OCI-LY3 (cell line): ENCODE results near the gene PHC3.
A peak's percentile ranks its signal among the peaks of the same experiment; 100 is the strongest.

ENCODE experiments used
- H2AFZ ChIP-seq: fragments of 200-600, 300-600 bp; shearing (Covaris generic); 2 replicates; pipeline ENCODE4 v1.6.0; 2014; ENCODE audit warnings: antibody characterized with exemption, low read depth, low read length
- H3K27ac ChIP-seq: fragments of 200-600, 300-600 bp; sonication (generic); 2 replicates; pipeline ENCODE4 v1.5.1; 2014; ENCODE audit warnings: mild to moderate bottlenecking, low read length, moderate library complexity, mixed read lengths
- H3K27me3 ChIP-seq: fragments of 200-600, 300-600 bp; sonication (generic); 2 replicates; pipeline ENCODE4 v1.6.1; 2014; ENCODE audit warnings: low read depth, low read length, mixed read lengths
- H3K36me3 ChIP-seq: fragments of 200-600, 300-600 bp; sonication (generic); replicated peaks from 2 replicates; pipeline ENCODE3; 2014; ENCODE audit warnings: low read depth, low read length, mixed read lengths
- H3K4me1 ChIP-seq: fragments of 300-600, 200-600 bp; sonication (generic); 2 replicates; pipeline ENCODE4 v1.6.1; 2014; ENCODE audit warnings: low read length, mixed read lengths
- H3K4me2 ChIP-seq: fragments of 200-600, 300-600 bp; sonication (generic); 2 replicates; pipeline ENCODE4 v1.6.1; 2014; ENCODE audit warnings: low read length, mixed read lengths
- H3K4me3 ChIP-seq: fragments of 300-600, 200-600 bp; sonication (generic); 2 replicates; pipeline ENCODE4 v1.5.1; 2014; ENCODE audit warnings: antibody characterized with exemption, mild to moderate bottlenecking, low read length, moderate library complexity
- H3K79me2 ChIP-seq: fragments of 300-600, 200-600 bp; shearing (Covaris generic); 2 replicates; pipeline ENCODE4 v1.6.1; 2014; ENCODE audit warnings: mild to moderate bottlenecking, low read length, mixed read lengths
- H3K9ac ChIP-seq: fragments of 300-600, 200-600 bp; shearing (Covaris generic); 2 replicates; pipeline ENCODE4 v1.6.0; 2014; ENCODE audit warnings: mild to moderate bottlenecking, low read length, moderate library complexity
- H3K9me3 ChIP-seq: fragments of 200-600, 300-600 bp; shearing (Covaris generic); 2 replicates; pipeline ENCODE4 v1.6.1; 2014; ENCODE audit warnings: low read length, mixed read lengths; ENCODE audit not compliant: insufficient read depth
- H4K20me1 ChIP-seq: fragments of 200-600, 300-600 bp; sonication (generic); 2 replicates; pipeline ENCODE4 v1.6.1; 2016; ENCODE audit warnings: low read length, mixed read lengths; ENCODE audit not compliant: insufficient read depth
- CTCF ChIP-seq: fragments of 200-600, 300-600 bp; sonication (generic); IDR thresholded peaks from 2 replicates; pipeline ENCODE4 v1.5.1; 2014; ENCODE audit warnings: antibody characterized with exemption, low read length, low read depth
- EZH2phosphoT487 ChIP-seq: fragments of 200-600 bp; shearing (Covaris generic); IDR thresholded peaks from 2 replicates; pipeline ENCODE4 v1.6.1; 2018; ENCODE audit warnings: antibody characterized with exemption, mixed run types, low read depth

Gene PHC3

DNA sequence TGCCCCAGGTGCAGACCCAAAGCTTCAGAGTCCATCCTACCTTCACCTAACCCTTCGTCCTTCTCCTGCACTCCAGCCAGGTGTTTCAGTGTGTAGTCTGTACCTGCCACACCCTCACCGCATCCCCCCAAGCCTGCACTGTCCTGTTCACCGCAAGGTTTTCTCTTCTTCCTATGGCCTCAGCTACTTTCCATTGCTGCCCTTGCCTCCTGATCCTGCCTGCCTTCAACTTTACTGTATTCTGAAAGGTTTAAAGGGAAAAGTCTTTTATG, 134.5 kb downstream of the PHC3 start:
- Histone ChIP-seq H3K27ac (no peak overlapping the region), H3K36me3 (no peaks in the 10 kb centered on the region), H3K4me2 (no peak overlapping the region), H3K27me3 (peaks cover 69% of the 10 kb centered on the region), H3K79me2 (no peaks in the 10 kb centered on the region), H3K9me3 (0 out of 2 replicates have a peak, but pooled peaks cover under 1% of the 10 kb centered on the region), H3K4me1 (peaks cover 46% of the 10 kb centered on the region), H3K9ac (no peak overlapping the region), H3K4me3 (no peak overlapping the region), H4K20me1 (peaks cover 4% of the 10 kb centered on the region; the same call in 1 of the 2 replicates), H2AFZ (no peak overlapping the region)
- TF ChIP-seq CTCF (no peak), EZH2phosphoT487 (no peak)

GRCh38 chr3:170046269-170047132, 135.0 kb downstream of the PHC3 start:
- no peak overlapping the region for H3K27ac ChIP-seq
- H3K36me3 ChIP-seq: no peaks in the 10 kb centered on the region
- peaks cover 65% of the 10 kb centered on the region for H3K27me3 ChIP-seq
- peak overlapping the region; percentile 18; the same call in 1 of the 2 replicates for H3K4me2 ChIP-seq
- H2AFZ ChIP-seq: no peak overlapping the region
- no peaks in the 10 kb centered on the region for H3K9me3 ChIP-seq
- H3K9ac ChIP-seq: no peak overlapping the region
- no peaks in the 10 kb centered on the region for H3K79me2 ChIP-seq
- peaks cover 4% of the 10 kb centered on the region; the same call in 1 of the 2 replicates for H4K20me1 ChIP-seq
- H3K4me3 ChIP-seq: no peak overlapping the region
- H3K4me1 ChIP-seq: peaks cover 51% of the 10 kb centered on the region
- TF ChIP-seq EZH2phosphoT487 (no peak), CTCF (no peak)

DNA sequence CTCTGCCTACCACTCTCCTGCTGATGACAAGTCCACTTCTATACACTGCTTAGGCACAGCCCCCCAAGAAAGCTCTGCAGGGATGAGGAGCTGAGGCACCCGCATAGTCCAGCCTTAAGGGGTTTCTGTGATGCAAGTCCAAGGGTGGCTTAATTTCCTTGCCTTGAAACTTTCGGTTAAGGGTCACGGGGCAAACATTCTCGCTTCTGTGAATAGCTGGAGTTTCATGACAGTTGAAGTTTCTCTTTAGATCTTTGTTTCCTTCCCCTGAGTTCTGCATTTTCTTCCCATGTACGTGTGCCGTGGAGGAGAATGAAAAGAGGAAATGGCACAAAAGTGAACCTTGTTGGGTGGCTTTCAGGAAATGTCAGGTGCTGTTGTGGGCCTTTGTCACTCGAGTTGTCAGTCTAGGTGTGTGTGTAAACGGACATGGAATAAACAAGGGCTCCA, 136.7 kb downstream of the PHC3 start:
- H3K4me3 ChIP-seq: peak overlapping the region; percentile 65
- peaks cover 4% of the 10 kb centered on the region; the same call in 1 of the 2 replicates for H3K9me3 ChIP-seq

More for the DNA sequence above, 136.7 kb downstream of the PHC3 start:
- Histone ChIP-seq H3K36me3 (no peaks in the 10 kb centered on the region), H3K79me2 (no peaks in the 10 kb centered on the region), H3K27me3 (peaks cover 64% of the 10 kb centered on the region), H3K4me1 (peaks cover 66% of the 10 kb centered on the region), H3K4me2 (peak overlapping the region; percentile 94), H3K27ac (peak overlapping the region; percentile 50), H3K9ac (peak overlapping the region; percentile 21; the same call in 1 of the 2 replicates), H2AFZ (no peak overlapping the region), H4K20me1 (peaks cover 4% of the 10 kb centered on the region; the same call in 1 of the 2 replicates)
- TF ChIP-seq CTCF: no peak
- peak; percentile 73; the same call in 1 of the 2 replicates for TF ChIP-seq EZH2phosphoT487
